ENCODE results near the gene GULP1.
"Not testable (repeated sequence)": the region's sequence is repeated elsewhere in the genome, so short reads cannot be mapped to it uniquely, and the experiment has no call there.

Gene GULP1

GRCh38 chr2:188569431-188570165 lies 277.9 kb downstream of the GULP1 start:
- DNase-seq, result no peak

GRCh38 chr2:188570370-188570769 lies 278.7 kb downstream of the GULP1 start:
- DNase-seq, result no peak

GRCh38 chr2:188571543-188572303 lies 280.0 kb downstream of the GULP1 start:
- no peak for DNase-seq

GRCh38 chr2:188572592-188572991 lies 280.9 kb downstream of the GULP1 start:
- no peak for DNase-seq

GRCh38 chr2:188573453-188573852 lies 281.8 kb downstream of the GULP1 start:
- DNase-seq, result no peak

GRCh38 chr2:188576006-188576405 lies 284.3 kb downstream of the GULP1 start:
- DNase-seq, result no peak

GRCh38 chr2:188576651-188577050 lies 285.0 kb downstream of the GULP1 start:
- no peak for DNase-seq

- DNase-seq, result no peak
Measured at GRCh38 chr2:188577231-188577630, 285.6 kb downstream of the GULP1 start.

- no peak for DNase-seq
Measured at GRCh38 chr2:188580738-188581137, 289.1 kb downstream of the GULP1 start.

GRCh38 chr2:188582211-188582610 lies 290.5 kb downstream of the GULP1 start:
- no peak for DNase-seq

GRCh38 chr2:188588235-188588634 lies 296.6 kb downstream of the GULP1 start:
- no peak for DNase-seq

- no peak for DNase-seq
Measured at GRCh38 chr2:188596054-188596453, 304.4 kb downstream of the GULP1 start.

GRCh38 chr2:188598551-188598950 lies 306.9 kb downstream of the GULP1 start:
- DNase-seq, result no peak

GRCh38 chr2:188599140-188599539 lies 307.5 kb downstream of the GULP1 start:
- DNase-seq, result no peak

- DNase-seq, result no peak
Measured at GRCh38 chr2:188600536-188601210, 309.0 kb downstream of the GULP1 start.

- no peak for DNase-seq
Measured at GRCh38 chr2:188601391-188601790, 309.7 kb downstream of the GULP1 start.

- DNase-seq, result no peak
Measured at GRCh38 chr2:188601927-188602326, 310.3 kb downstream of the GULP1 start.

GRCh38 chr2:188604579-188604978 lies 312.9 kb downstream of the GULP1 start:
- DNase-seq, result no peak

- not testable (repeated sequence) for DNase-seq
Measured at GRCh38 chr2:188605609-188606584, 314.2 kb downstream of the GULP1 start.

- not testable (repeated sequence) for DNase-seq
Measured at GRCh38 chr2:188606596-188606995, 314.9 kb downstream of the GULP1 start.

- no peak for DNase-seq
Measured at GRCh38 chr2:188607501-188607900, 315.8 kb downstream of the GULP1 start.

GRCh38 chr2:188609321-188610049 lies 317.8 kb downstream of the GULP1 start:
- no peak for DNase-seq

Measured in COR-L47 (cell line).